ENCODE measurements around the gene MDM2. TPM values are rescaled to one million over a fixed set of nuclear protein-coding genes. Genes with fewer than 3 reads are reported as not detected.

The MDM2 gene
- total and polyA plus RNA-seq, 9 of the 15 experiments (the other 6 are each of a cell fraction or from before 2014, with no cell fraction given): 13.6 to 100 (median 49.0) TPM

GRCh38 chr12:68809190-68810026 lies 1.4 kb downstream of the MDM2 start:
- Histone ChIP-seq H3K27me3 (ENCODE audit: control insufficient read depth in 2 of 2, insufficient read depth in 2 of 2, low read length in 2 of 2) (no peaks in the 10 kb centered on the region), H3K4me3 (peak overlapping the region; percentile 95), H3K9me1 (ENCODE audit: control insufficient read depth, insufficient read depth, low read length) (no peaks in the 10 kb centered on the region), H3K4me1 (replicated peaks in 1 of 2; ENCODE audit: control insufficient read depth in 2 of 2, insufficient read depth in 2 of 2, low read length in 2 of 2) (peaks cover 14 to 28% of the 10 kb centered on the region in 2 experiments), H3K9ac (ENCODE audit: insufficient read depth in 1 of 2, low read depth in 2 of 2, low read length in 2 of 2) (peak overlapping the region; percentile 99), H3K27ac (ENCODE audit: extremely low read depth, low read depth, low read length) (peak overlapping the region; percentile 99), H3K79me2 (ENCODE audit: control insufficient read depth, insufficient read depth, low read length) (peaks cover 65% of the 10 kb centered on the region), H2AFZ (ENCODE audit: low read depth, low read length) (peak overlapping the region; percentile 28), H3K4me2 (ENCODE audit: insufficient read depth, low read length) (peak overlapping the region; percentile 90), H3K9me3 (replicated peaks; ENCODE audit: control insufficient read depth, insufficient read depth, low read depth, low read length) (no peaks in the 10 kb centered on the region), H4K20me1 (replicated peaks; ENCODE audit: control insufficient read depth, insufficient read depth, low read length) (peaks cover 5% of the 10 kb centered on the region; the same call in 1 of the 2 replicates), H3K36me3 (ENCODE audit: control insufficient read depth, insufficient read depth, low read length) (peaks cover 45% of the 10 kb centered on the region)
- CTCF ChIA-PET (ENCODE audit: low intra/inter-chr PET ratio): no interaction called here
- in situ Hi-C loops (cut with MboI) (no loop called here), intact Hi-C loops (cut with micrococcal nuclease) (no loop called here)
- FAIRE-seq (peak; percentile 6), DNase-seq (ENCODE audit: extremely low read depth in 1 of 4, low spot score in 3 of 4) (no peak), ATAC-seq (no peak)
- 49% methylated on average over 12 of the region's 12 CpGs for WGBS (ENCODE audit: insufficient coverage, low coverage, missing lambda C conversion rate)
- POLR2A ChIA-PET: interaction anchor here (0.7 to 3.2 kb wide), 8 partner anchors 10 to 426 kb away, joined by 3 to 41 read pairs (median 6); partner anchors contain the start of genes RAP1B and SLC35E3
- no TSS peak for BruUV-seq (replicated peaks)
- no peak for TF ChIP-seq TSC22D4 (tag; IDR thresholded peaks at IDR 0.05)
- TF ChIP-seq ETV1 (tag; conservative IDR thresholded peaks at IDR 0.05; ENCODE audit: low read depth): no peak
- no peak for TF ChIP-seq HDGF (IDR thresholded peaks at IDR 0.05)
- TF ChIP-seq ZNF146 (CRISPR knock-in tag; IDR thresholded peaks at IDR 0.05; ENCODE audit: unreplicated experiment): peak; percentile 89
- peak; percentile 50; the same call in 1 of the 2 replicates for TF ChIP-seq POLR2H (tag; IDR thresholded peaks at IDR 0.05; ENCODE audit: low read depth)
- TF ChIP-seq MTA1 (IDR thresholded peaks at IDR 0.05; ENCODE audit: borderline replicate concordance): no peak
- 0 out of 4 replicates have a peak, but pooled peaks of 1 of the 2 experiments have one; percentile 15 for TF ChIP-seq ZNF318 (IDR thresholded peaks at IDR 0.05; ENCODE audit: borderline replicate concordance in 1 of 2, low read depth in 1 of 2)
- peak; percentile 80 for TF ChIP-seq RBM25 (IDR thresholded peaks at IDR 0.05; ENCODE audit: low read depth, low read length, severe bottlenecking)
- no peak for TF ChIP-seq ZNF57 (CRISPR knock-in tag; IDR thresholded peaks at IDR 0.05)

Measured in K562 (cell line).